K562 (cell line): ENCODE measurements around the gene NME2.

Experiments
- ATF3 ChIP-seq, 2 experiments: fragments of 450-650 bp in 1 of 2; sonication (generic) in 1 of 2; formaldehyde crosslinking in 1 of 2; IDR thresholded peaks in 1 of 2; conservative IDR thresholded peaks in 1 of 2; 2 replicates each; pipeline versions ENCODE4 v1.6.1 to v1.8.1; 2016 to 2023; ENCODE audit warnings: mild to moderate bottlenecking in 2 of 2, moderate library complexity in 2 of 2, inconsistent platforms in 1 of 2, missing genetic modification reagents in 1 of 2
- CHD2 ChIP-seq: IDR thresholded peaks from 2 replicates; pipeline ENCODE4 v1.6.1; 2011; ENCODE audit warnings: low read depth, low read length
- DACH1 ChIP-seq: fragments of 450-650 bp; IDR thresholded peaks from 2 replicates; pipeline ENCODE4 v1.6.1; 2018; ENCODE audit not compliant: partially characterized antibody
- ILF3 ChIP-seq: fragments of 450-650 bp; IDR thresholded peaks from 2 replicates; pipeline ENCODE4 v1.6.1; 2018; ENCODE audit warnings: antibody characterized with exemption, mild to moderate bottlenecking, moderate library complexity, borderline replicate concordance
- JUNB ChIP-seq: fragments of 450-650 bp; formaldehyde crosslinking; conservative IDR thresholded peaks from 2 replicates; pipeline ENCODE4 v1.4.0; 2020; ENCODE audit warnings: mild to moderate bottlenecking
- POLR2AphosphoS5 ChIP-seq: IDR thresholded peaks from 2 replicates; pipeline ENCODE4 v1.6.1; 2011; ENCODE audit warnings: mild to moderate bottlenecking, low read depth, low read length, moderate library complexity; ENCODE audit not compliant: control insufficient read depth, insufficient read depth
- TAF1 ChIP-seq: IDR thresholded peaks from 2 replicates; pipeline ENCODE4 v1.6.1; 2011; ENCODE audit warnings: mild to moderate bottlenecking, low read length, moderate library complexity; ENCODE audit not compliant: insufficient read depth, control insufficient read depth, severe bottlenecking; ENCODE audit errors: extremely low read depth
- ZBTB1 ChIP-seq: sonication (generic); formaldehyde crosslinking; IDR thresholded peaks from 2 replicates; pipeline ENCODE4 v1.8.1; 2023; ENCODE audit warnings: missing genetic modification reagents, low read depth, mild to moderate bottlenecking, borderline replicate concordance
- TF ChIP-seq, protein P1 (sequence below), 3 experiments: IDR thresholded peaks in 2 of 3; conservative IDR thresholded peaks in 1 of 3; 2 replicates each; pipeline ENCODE4 v1.5.1; 2011 to 2012; ENCODE audit warnings: low read length in 3 of 3, mild to moderate bottlenecking in 3 of 3, control low read depth in 2 of 3, improper control_type of control experiment in 1 of 3, inconsistent platforms in 1 of 3, low read depth in 1 of 3, mixed read lengths in 1 of 3, moderate library complexity in 1 of 3; ENCODE audit not compliant: insufficient read depth in 2 of 3

GRCh38 chr17:51150932-51151331, 15.3 kb upstream of the NME2 start:
- TF ChIP-seq DACH1 (no peak), ZBTB1 (CRISPR knock-in tag) (no peak), ATF3 (IDR thresholded peaks at IDR 0.05) (no peak), ATF3 (CRISPR knock-in tag; conservative IDR thresholded peaks at IDR 0.05) (no peak), ILF3 (no peak), CHD2 (no peak), TAF1 (no peak), JUNB (no peak), POLR2AphosphoS5 (no peak)
- TF ChIP-seq, protein P1, sequence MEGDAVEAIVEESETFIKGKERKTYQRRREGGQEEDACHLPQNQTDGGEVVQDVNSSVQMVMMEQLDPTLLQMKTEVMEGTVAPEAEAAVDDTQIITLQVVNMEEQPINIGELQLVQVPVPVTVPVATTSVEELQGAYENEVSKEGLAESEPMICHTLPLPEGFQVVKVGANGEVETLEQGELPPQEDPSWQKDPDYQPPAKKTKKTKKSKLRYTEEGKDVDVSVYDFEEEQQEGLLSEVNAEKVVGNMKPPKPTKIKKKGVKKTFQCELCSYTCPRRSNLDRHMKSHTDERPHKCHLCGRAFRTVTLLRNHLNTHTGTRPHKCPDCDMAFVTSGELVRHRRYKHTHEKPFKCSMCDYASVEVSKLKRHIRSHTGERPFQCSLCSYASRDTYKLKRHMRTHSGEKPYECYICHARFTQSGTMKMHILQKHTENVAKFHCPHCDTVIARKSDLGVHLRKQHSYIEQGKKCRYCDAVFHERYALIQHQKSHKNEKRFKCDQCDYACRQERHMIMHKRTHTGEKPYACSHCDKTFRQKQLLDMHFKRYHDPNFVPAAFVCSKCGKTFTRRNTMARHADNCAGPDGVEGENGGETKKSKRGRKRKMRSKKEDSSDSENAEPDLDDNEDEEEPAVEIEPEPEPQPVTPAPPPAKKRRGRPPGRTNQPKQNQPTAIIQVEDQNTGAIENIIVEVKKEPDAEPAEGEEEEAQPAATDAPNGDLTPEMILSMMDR (IDR thresholded peaks at IDR 0.05 in 2 of 3, conservative IDR thresholded peaks at IDR 0.05 in 1 of 3; ENCODE audit: insufficient read depth in 2 of 3, low read depth in 1 of 3, low read length in 3 of 3): no peak
